C1 segment of cervical spinal cord (tissue), 14 donors: ENCODE measurements around the gene ZNF746.

ENCODE experiments used
- DNase-seq, 14 donors: peaks; one replicate each; lab custom pipeline; 2025; lab: John Stamatoyannopoulos, UW

Gene ZNF746

DNA sequence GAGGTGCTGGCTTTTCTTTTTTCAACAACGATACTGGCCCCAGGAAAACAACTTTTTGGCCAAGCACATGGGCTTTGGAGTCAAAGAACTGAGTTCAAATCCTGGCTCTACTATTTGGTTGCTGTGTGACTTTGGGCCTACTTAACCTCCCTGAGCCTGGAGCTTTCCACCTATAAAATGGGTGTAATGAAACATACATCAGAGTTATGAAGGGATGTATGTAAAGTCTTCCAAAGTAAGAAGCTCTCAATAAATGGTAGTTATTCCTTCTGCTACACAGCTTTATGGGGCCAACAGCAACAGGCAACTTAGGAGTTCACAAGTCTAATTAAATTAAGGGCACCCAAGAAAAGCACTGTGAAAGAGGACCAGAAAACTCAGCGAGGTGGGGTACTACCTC lies 69.7 kb downstream of the ZNF746 start:
- no peak for DNase-seq

DNA sequence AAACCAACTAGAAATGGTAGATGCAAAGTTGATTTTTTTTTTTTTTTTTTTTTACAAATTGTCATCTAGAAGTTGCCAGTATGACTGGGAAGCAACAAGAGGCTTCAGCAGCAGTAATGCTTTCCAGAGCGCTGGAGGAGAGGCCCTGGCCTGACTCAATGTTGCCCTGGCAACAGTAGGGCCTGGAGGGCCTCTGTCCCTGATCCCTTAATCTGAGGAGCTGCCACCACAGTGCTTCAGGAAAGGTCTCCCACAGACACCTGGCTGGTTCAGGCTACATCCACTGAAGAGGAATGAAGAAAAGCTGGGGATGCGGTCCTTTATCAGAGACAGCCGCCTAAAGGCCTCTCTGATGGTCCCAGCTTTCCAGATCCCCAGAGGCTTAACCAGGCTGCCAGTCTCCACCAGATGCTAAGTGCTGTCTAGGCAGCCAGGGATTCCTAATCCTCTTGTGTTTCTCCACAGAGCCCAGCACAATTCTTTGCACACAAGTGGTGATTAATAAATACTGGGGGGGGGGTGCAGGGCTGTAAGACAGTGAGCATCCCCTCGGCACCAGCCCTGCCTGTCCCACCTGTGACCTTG lies 70.4 kb downstream of the ZNF746 start:
- DNase-seq, result peak in 2 of 14 donors; percentile 13 to 15

DNA sequence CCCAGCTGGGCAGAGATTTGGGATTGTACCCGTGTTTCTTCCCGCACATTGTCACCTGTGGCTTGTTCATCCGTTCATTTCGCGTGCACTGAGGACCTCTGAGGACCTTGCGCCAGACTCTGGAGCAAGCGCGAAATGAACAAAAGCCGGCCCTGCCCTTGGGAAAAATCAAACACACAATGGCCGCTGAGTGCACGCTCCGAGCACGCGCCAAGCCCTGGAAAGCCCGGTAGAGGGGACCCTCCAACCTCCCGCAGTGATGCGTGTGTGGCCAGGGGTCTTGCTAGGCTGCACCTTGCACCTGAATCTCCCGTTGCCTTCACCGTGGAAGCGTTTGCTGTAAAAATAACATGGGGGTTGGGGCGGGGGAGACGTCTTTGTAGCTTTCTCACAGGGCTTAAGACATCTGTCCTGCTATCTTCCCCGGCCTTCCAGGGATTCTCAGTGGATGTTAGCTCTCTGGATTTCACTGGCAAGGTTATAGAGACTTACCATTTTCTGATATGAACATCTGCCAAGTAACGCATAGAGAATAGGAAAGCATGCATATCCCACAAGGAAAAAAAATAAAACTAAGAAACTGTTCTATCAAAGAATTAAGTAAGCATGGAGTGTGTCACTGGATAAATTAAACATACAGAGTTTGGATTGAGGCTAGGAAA lies 74.0 kb downstream of the ZNF746 start:
- peak in 1 of 14 donors; percentile 17 for DNase-seq

DNA sequence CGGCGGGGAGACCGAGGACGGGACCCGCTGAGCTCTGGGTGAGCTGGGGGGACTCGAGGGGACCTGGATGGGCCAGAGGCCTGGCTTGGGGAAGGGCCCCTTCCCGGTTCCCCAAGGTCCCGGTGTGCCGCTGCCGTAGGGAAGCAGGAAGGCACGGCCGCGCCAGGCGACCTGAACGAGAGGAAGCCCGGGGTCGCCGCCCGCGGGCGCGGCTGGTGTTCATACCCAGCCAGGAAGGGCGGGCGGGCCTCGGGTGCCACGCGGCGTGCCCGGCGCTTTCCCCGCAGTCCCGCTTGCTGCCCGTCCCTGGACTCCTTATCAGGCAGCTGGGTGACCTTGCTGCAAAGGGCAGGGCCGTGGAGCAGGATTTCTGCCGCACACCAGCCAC lies 74.7 kb downstream of the ZNF746 start:
- peak in 2 of 14 donors; percentile 31 to 43 for DNase-seq
